ENCODE data around the gene KSR1.
"Not testable (repeated sequence)": the region's sequence is repeated elsewhere in the genome, so short reads cannot be mapped to it uniquely, and the experiment has no call there.

The KSR1 gene

GRCh38 chr17:27465875-27466274 lies 9.6 kb downstream of the KSR1 start:
- not testable (repeated sequence) for H3K9me3 ChIP-seq (replicated peaks; ENCODE audit: low read length); H3K4me1 ChIP-seq (ENCODE audit: control insufficient read depth, insufficient read depth, low read length); H3K9ac ChIP-seq (ENCODE audit: low read depth, low read length); H3K4me2 ChIP-seq (ENCODE audit: low read length); H3K4me3 ChIP-seq (ENCODE audit: low read length); H3K36me3 ChIP-seq (ENCODE audit: insufficient read depth, low read length)
- H3K27me3 ChIP-seq (ENCODE audit: control insufficient read depth, insufficient read depth, low read length): peaks cover 23% of the 10 kb centered on the region

GRCh38 chr17:27466376-27466742 lies 10.1 kb downstream of the KSR1 start:
- no peak overlapping the region for H3K9ac ChIP-seq (ENCODE audit: low read depth, low read length)
- H3K4me1 ChIP-seq (ENCODE audit: control insufficient read depth, insufficient read depth, low read length): no peaks in the 10 kb centered on the region
- H3K9me3 ChIP-seq (replicated peaks; ENCODE audit: low read length): no peaks in the 10 kb centered on the region
- H3K27me3 ChIP-seq (ENCODE audit: control insufficient read depth, insufficient read depth, low read length): peaks cover 19% of the 10 kb centered on the region
- no peaks in the 10 kb centered on the region for H3K36me3 ChIP-seq (ENCODE audit: insufficient read depth, low read length)
- H3K4me3 ChIP-seq (ENCODE audit: low read length): no peak overlapping the region
- H3K4me2 ChIP-seq (ENCODE audit: low read length): no peak overlapping the region

GRCh38 chr17:27466743-27467375 lies 10.6 kb downstream of the KSR1 start:
- Histone ChIP-seq H3K9me3 (replicated peaks; ENCODE audit: low read length) (no peaks in the 10 kb centered on the region), H3K9ac (ENCODE audit: low read depth, low read length) (no peak overlapping the region), H3K36me3 (ENCODE audit: insufficient read depth, low read length) (no peaks in the 10 kb centered on the region), H3K27me3 (ENCODE audit: control insufficient read depth, insufficient read depth, low read length) (peaks cover 14% of the 10 kb centered on the region), H3K4me2 (ENCODE audit: low read length) (no peak overlapping the region), H3K4me1 (ENCODE audit: control insufficient read depth, insufficient read depth, low read length) (no peaks in the 10 kb centered on the region), H3K4me3 (ENCODE audit: low read length) (no peak overlapping the region)

GRCh38 chr17:27469256-27469655 lies 13.0 kb downstream of the KSR1 start:
- Histone ChIP-seq H3K4me1 (ENCODE audit: control insufficient read depth, insufficient read depth, low read length) (no peaks in the 10 kb centered on the region), H3K4me2 (ENCODE audit: low read length) (no peak overlapping the region), H3K9ac (ENCODE audit: low read depth, low read length) (no peak overlapping the region), H3K27me3 (ENCODE audit: control insufficient read depth, insufficient read depth, low read length) (peaks cover 14% of the 10 kb centered on the region), H3K4me3 (ENCODE audit: low read length) (no peak overlapping the region), H3K36me3 (ENCODE audit: insufficient read depth, low read length) (no peaks in the 10 kb centered on the region), H3K9me3 (replicated peaks; ENCODE audit: low read length) (no peaks in the 10 kb centered on the region)

GRCh38 chr17:27471321-27472269 lies 15.3 kb downstream of the KSR1 start:
- no peak overlapping the region for H3K4me3 ChIP-seq (ENCODE audit: low read length)
- H3K27me3 ChIP-seq (ENCODE audit: control insufficient read depth, insufficient read depth, low read length): peaks cover 21% of the 10 kb centered on the region
- H3K4me1 ChIP-seq (ENCODE audit: control insufficient read depth, insufficient read depth, low read length): no peaks in the 10 kb centered on the region
- no peaks in the 10 kb centered on the region for H3K36me3 ChIP-seq (ENCODE audit: insufficient read depth, low read length)
- no peak overlapping the region for H3K4me2 ChIP-seq (ENCODE audit: low read length)
- no peaks in the 10 kb centered on the region for H3K9me3 ChIP-seq (replicated peaks; ENCODE audit: low read length)
- no peak overlapping the region for H3K9ac ChIP-seq (ENCODE audit: low read depth, low read length)

GRCh38 chr17:27473190-27473747 lies 17.0 kb downstream of the KSR1 start:
- no peaks in the 10 kb centered on the region for H3K4me1 ChIP-seq (ENCODE audit: control insufficient read depth, insufficient read depth, low read length)
- H3K4me2 ChIP-seq (ENCODE audit: low read length): no peak overlapping the region
- H3K9ac ChIP-seq (ENCODE audit: low read depth, low read length): no peak overlapping the region
- H3K27me3 ChIP-seq (ENCODE audit: control insufficient read depth, insufficient read depth, low read length): peaks cover 25% of the 10 kb centered on the region
- H3K9me3 ChIP-seq (replicated peaks; ENCODE audit: low read length): no peaks in the 10 kb centered on the region
- H3K4me3 ChIP-seq (ENCODE audit: low read length): no peak overlapping the region
- H3K36me3 ChIP-seq (ENCODE audit: insufficient read depth, low read length): no peaks in the 10 kb centered on the region

- Histone ChIP-seq H3K4me1 (ENCODE audit: control insufficient read depth, insufficient read depth, low read length) (no peaks in the 10 kb centered on the region), H3K4me3 (ENCODE audit: low read length) (no peak overlapping the region), H3K27me3 (ENCODE audit: control insufficient read depth, insufficient read depth, low read length) (peaks cover 20% of the 10 kb centered on the region)
These were observed 17.7 kb downstream of the KSR1 start for GRCh38 chr17:27473748-27474609.

GRCh38 chr17:27475070-27475673 lies 18.9 kb downstream of the KSR1 start:
- no peak overlapping the region for H3K9ac ChIP-seq (ENCODE audit: low read depth, low read length)
- no peaks in the 10 kb centered on the region for H3K9me3 ChIP-seq (replicated peaks; ENCODE audit: low read length)
- H3K36me3 ChIP-seq (ENCODE audit: insufficient read depth, low read length): no peaks in the 10 kb centered on the region
- no peaks in the 10 kb centered on the region for H3K4me1 ChIP-seq (ENCODE audit: control insufficient read depth, insufficient read depth, low read length)
- H3K4me2 ChIP-seq (ENCODE audit: low read length): no peak overlapping the region
- peaks cover 16% of the 10 kb centered on the region for H3K27me3 ChIP-seq (ENCODE audit: control insufficient read depth, insufficient read depth, low read length)
- no peak overlapping the region for H3K4me3 ChIP-seq (ENCODE audit: low read length)

More at GRCh38 chr17:27473748-27474609, 17.7 kb downstream of the KSR1 start:
- Histone ChIP-seq H3K9me3 (replicated peaks; ENCODE audit: low read length) (no peaks in the 10 kb centered on the region), H3K36me3 (ENCODE audit: insufficient read depth, low read length) (no peaks in the 10 kb centered on the region), H3K4me2 (ENCODE audit: low read length) (no peak overlapping the region), H3K9ac (ENCODE audit: low read depth, low read length) (no peak overlapping the region)

GRCh38 chr17:27475981-27476895 lies 20.0 kb downstream of the KSR1 start:
- H3K4me1 ChIP-seq (ENCODE audit: control insufficient read depth, insufficient read depth, low read length): no peaks in the 10 kb centered on the region

More at GRCh38 chr17:27475981-27476895, 20.0 kb downstream of the KSR1 start:
- Histone ChIP-seq H3K4me3 (ENCODE audit: low read length) (no peak overlapping the region), H3K36me3 (ENCODE audit: insufficient read depth, low read length) (no peaks in the 10 kb centered on the region), H3K9ac (ENCODE audit: low read depth, low read length) (no peak overlapping the region), H3K27me3 (ENCODE audit: control insufficient read depth, insufficient read depth, low read length) (peaks cover 16% of the 10 kb centered on the region), H3K9me3 (replicated peaks; ENCODE audit: low read length) (no peaks in the 10 kb centered on the region), H3K4me2 (ENCODE audit: low read length) (no peak overlapping the region)
